ENCODE data around the gene DNAAF3.

Gene DNAAF3

DNA sequence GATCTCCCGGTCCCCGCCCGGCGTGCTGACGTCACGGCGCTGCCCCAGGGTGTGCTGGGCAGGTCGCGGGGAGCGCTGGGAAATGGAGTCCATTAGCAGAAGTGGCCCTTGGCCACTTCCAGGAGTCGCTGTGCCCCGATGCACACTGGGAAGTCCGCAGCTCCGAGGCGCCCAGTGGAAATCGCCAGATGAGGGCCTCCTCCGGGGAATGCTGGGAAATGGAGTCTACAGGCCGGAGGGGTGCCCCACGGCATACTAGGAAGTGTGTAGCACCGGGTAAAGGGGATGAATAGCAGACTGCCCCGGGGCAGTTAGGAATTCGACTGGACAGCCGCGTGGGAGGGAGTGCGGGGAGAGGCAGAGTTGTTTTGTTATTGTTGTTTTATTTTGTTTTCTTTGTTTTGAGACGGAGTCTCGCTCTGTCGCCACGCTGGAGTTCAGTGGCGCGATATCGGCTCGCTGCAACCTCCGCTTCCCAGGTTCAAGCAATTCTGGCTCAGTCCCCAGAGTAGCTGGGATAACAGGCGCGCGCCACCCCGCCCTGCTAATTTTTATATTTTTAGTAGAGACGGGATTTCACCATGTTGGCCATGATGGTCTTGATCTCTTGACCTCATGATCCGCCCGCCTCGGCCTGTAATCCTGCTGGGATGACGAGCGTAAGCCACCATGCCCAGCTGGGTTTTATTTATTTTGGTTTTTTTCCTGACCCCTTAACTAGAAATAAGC, 48.6 kb downstream of the DNAAF3 start (continued):
- TF ChIP-seq ZNF747 (tag by site-specific recombination; IDR thresholded peaks at IDR 0.05) (no peak), ZNF202 (tag by site-specific recombination; IDR thresholded peaks at IDR 0.05; ENCODE audit: borderline replicate concordance) (no peak), ZNF19 (tag by site-specific recombination; IDR thresholded peaks at IDR 0.05; ENCODE audit: low read depth) (no peak), ZNF239 (tag by site-specific recombination; IDR thresholded peaks at IDR 0.05) (no peak), WT1 (tag by site-specific recombination; IDR thresholded peaks at IDR 0.05) (0 out of 2 replicates have a peak, but pooled peaks have one; percentile 26), KLF7 (tag by site-specific recombination; IDR thresholded peaks at IDR 0.05; ENCODE audit: borderline replicate concordance) (peak; percentile 41; the same call in 1 of the 2 replicates), HOXD13 (CRISPR knock-in tag; IDR thresholded peaks at IDR 0.05; ENCODE audit: borderline replicate concordance) (no peak), ZNF121 (tag by site-specific recombination; IDR thresholded peaks at IDR 0.05) (no peak), ZNF184 (tag by site-specific recombination; IDR thresholded peaks at IDR 0.05) (no peak), HOXC10 (CRISPR knock-in tag; IDR thresholded peaks at IDR 0.05) (no peak), ZNF10 (tag by site-specific recombination; IDR thresholded peaks at IDR 0.05) (no peak; the same call in 1 of the 2 replicates), ZNF112 (tag by site-specific recombination; IDR thresholded peaks at IDR 0.05) (no peak), HOXA7 (CRISPR knock-in tag; IDR thresholded peaks at IDR 0.05; ENCODE audit: borderline replicate concordance) (no peak), ZNF621 (tag by site-specific recombination; IDR thresholded peaks at IDR 0.05) (no peak), ZNF416 (tag by site-specific recombination; IDR thresholded peaks at IDR 0.05) (no peak; the same call in 1 of the 2 replicates), ZNF292 (tag by site-specific recombination; IDR thresholded peaks at IDR 0.05; ENCODE audit: borderline replicate concordance, low read depth) (no peak), ZNF549 (tag by site-specific recombination; IDR thresholded peaks at IDR 0.05) (no peak), ZNF274 (IDR thresholded peaks at IDR 0.05; ENCODE audit: low read length) (no peak), ZNF274 (tag by site-specific recombination; IDR thresholded peaks at IDR 0.05; ENCODE audit: borderline replicate concordance) (no peak), ZNF777 (tag by site-specific recombination; IDR thresholded peaks at IDR 0.05; ENCODE audit: borderline replicate concordance) (no peak), ZNF473 (tag by site-specific recombination; IDR thresholded peaks at IDR 0.05) (no peak), ZNF585B (tag by site-specific recombination; IDR thresholded peaks at IDR 0.05) (no peak)
- TF ChIP-seq, protein P1, sequence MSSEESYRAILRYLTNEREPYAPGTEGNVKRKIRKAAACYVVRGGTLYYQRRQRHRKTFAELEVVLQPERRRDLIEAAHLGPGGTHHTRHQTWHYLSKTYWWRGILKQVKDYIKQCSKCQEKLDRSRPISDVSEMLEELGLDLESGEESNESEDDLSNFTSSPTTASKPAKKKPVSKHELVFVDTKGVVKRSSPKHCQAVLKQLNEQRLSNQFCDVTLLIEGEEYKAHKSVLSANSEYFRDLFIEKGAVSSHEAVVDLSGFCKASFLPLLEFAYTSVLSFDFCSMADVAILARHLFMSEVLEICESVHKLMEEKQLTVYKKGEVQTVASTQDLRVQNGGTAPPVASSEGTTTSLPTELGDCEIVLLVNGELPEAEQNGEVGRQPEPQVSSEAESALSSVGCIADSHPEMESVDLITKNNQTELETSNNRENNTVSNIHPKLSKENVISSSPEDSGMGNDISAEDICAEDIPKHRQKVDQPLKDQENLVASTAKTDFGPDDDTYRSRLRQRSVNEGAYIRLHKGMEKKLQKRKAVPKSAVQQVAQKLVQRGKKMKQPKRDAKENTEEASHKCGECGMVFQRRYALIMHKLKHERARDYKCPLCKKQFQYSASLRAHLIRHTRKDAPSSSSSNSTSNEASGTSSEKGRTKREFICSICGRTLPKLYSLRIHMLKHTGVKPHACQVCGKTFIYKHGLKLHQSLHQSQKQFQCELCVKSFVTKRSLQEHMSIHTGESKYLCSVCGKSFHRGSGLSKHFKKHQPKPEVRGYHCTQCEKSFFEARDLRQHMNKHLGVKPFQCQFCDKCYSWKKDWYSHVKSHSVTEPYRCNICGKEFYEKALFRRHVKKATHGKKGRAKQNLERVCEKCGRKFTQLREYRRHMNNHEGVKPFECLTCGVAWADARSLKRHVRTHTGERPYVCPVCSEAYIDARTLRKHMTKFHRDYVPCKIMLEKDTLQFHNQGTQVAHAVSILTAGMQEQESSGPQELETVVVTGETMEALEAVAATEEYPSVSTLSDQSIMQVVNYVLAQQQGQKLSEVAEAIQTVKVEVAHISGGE (tag by site-specific recombination; conservative IDR thresholded peaks at IDR 0.05; ENCODE audit: low read depth) = peak; percentile 86
- TF ChIP-seq, protein P2, sequence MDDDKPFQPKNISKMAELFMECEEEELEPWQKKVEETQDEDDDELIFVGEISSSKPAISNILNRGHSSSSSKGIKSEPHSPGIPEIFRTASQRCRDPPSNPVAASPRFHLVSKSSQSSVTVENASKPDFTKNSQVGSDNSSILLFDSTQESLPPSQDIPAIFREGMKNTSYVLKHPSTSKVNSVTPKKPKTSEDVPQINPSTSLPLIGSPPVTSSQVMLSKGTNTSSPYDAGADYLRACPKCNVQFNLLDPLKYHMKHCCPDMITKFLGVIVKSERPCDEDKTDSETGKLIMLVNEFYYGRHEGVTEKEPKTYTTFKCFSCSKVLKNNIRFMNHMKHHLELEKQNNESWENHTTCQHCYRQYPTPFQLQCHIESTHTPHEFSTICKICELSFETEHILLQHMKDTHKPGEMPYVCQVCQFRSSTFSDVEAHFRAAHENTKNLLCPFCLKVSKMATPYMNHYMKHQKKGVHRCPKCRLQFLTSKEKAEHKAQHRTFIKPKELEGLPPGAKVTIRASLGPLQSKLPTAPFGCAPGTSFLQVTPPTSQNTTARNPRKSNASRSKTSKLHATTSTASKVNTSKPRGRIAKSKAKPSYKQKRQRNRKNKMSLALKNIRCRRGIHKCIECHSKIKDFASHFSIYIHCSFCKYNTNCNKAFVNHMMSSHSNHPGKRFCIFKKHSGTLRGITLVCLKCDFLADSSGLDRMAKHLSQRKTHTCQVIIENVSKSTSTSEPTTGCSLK (tag by site-specific recombination; IDR thresholded peaks at IDR 0.05) = no peak
- TF ChIP-seq, protein P3, sequence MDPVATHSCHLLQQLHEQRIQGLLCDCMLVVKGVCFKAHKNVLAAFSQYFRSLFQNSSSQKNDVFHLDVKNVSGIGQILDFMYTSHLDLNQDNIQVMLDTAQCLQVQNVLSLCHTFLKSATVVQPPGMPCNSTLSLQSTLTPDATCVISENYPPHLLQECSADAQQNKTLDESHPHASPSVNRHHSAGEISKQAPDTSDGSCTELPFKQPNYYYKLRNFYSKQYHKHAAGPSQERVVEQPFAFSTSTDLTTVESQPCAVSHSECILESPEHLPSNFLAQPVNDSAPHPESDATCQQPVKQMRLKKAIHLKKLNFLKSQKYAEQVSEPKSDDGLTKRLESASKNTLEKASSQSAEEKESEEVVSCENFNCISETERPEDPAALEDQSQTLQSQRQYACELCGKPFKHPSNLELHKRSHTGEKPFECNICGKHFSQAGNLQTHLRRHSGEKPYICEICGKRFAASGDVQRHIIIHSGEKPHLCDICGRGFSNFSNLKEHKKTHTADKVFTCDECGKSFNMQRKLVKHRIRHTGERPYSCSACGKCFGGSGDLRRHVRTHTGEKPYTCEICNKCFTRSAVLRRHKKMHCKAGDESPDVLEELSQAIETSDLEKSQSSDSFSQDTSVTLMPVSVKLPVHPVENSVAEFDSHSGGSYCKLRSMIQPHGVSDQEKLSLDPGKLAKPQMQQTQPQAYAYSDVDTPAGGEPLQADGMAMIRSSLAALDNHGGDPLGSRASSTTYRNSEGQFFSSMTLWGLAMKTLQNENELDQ (tag by site-specific recombination; IDR thresholded peaks at IDR 0.05; ENCODE audit: low read depth) = no peak
- TF ChIP-seq, protein P4, sequence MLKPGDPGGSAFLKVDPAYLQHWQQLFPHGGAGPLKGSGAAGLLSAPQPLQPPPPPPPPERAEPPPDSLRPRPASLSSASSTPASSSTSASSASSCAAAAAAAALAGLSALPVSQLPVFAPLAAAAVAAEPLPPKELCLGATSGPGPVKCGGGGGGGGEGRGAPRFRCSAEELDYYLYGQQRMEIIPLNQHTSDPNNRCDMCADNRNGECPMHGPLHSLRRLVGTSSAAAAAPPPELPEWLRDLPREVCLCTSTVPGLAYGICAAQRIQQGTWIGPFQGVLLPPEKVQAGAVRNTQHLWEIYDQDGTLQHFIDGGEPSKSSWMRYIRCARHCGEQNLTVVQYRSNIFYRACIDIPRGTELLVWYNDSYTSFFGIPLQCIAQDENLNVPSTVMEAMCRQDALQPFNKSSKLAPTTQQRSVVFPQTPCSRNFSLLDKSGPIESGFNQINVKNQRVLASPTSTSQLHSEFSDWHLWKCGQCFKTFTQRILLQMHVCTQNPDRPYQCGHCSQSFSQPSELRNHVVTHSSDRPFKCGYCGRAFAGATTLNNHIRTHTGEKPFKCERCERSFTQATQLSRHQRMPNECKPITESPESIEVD (tag by site-specific recombination; IDR thresholded peaks at IDR 0.05) = no peak
- TF ChIP-seq, protein P5, sequence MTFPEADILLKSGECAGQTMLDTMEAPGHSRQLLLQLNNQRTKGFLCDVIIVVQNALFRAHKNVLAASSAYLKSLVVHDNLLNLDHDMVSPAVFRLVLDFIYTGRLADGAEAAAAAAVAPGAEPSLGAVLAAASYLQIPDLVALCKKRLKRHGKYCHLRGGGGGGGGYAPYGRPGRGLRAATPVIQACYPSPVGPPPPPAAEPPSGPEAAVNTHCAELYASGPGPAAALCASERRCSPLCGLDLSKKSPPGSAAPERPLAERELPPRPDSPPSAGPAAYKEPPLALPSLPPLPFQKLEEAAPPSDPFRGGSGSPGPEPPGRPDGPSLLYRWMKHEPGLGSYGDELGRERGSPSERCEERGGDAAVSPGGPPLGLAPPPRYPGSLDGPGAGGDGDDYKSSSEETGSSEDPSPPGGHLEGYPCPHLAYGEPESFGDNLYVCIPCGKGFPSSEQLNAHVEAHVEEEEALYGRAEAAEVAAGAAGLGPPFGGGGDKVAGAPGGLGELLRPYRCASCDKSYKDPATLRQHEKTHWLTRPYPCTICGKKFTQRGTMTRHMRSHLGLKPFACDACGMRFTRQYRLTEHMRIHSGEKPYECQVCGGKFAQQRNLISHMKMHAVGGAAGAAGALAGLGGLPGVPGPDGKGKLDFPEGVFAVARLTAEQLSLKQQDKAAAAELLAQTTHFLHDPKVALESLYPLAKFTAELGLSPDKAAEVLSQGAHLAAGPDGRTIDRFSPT (tag by site-specific recombination; IDR thresholded peaks at IDR 0.05) = peak; percentile 89

Data from HEK293 (cell line).